Stimulated activated CD4-positive, alpha-beta T cell treated with anti-CD3 and anti-CD28 coated beads, Interleukin-15, amount 100 ng/mL, for 24 hours (primary cell): ENCODE data around the gene SF3B2.

Experiments used
- DNase-seq: peaks from one replicate; pipeline ENCODE4 v3.0.0-alpha.2; 2020

Gene SF3B2

GRCh38 chr11:66050581-66051231 lies 1.5 kb upstream of the SF3B2 start:
- DNase-seq: no peak

DNA sequence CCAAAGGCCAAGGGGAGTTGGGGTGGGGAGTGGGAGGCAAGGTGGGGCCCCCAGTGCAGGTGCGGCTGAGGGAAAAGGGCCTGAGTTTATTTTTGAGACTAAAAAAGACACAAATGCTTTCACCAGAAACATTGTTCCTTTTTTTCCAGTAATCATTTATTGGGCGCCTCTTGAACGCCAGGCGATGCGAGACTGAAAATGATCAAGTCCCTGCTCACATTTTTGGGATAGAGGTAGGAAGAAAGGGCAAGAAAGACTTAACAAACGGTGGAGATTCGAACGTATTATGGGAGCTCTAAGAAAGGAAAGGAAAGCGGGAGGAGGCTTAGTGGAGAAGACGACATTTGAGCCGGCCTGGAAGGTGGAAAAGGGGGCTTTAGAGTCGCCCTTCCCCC lies 796 bp upstream of the SF3B2 start:
- DNase-seq: no peak

DNA sequence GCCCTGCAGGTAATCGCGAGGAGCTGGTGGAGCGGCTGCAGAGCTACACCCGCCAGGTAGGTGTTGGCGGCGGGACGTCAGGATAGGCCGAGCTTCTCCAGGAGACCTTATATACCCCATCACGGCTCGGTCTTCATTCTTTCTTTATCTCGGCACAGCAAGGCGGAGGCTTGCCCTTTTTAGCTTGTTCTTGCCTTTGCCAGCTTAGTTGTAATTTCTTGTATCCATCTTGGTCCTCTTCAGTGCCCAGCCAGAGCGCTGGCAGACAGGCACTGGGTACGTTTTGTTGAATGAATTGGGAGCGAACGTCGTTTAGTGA lies 459 bp downstream of the SF3B2 start:
- DNase-seq: no peak

- DNase-seq: no peak
Measured at GRCh38 chr11:66055021-66055420, 2.9 kb downstream of the SF3B2 start.

DNA sequence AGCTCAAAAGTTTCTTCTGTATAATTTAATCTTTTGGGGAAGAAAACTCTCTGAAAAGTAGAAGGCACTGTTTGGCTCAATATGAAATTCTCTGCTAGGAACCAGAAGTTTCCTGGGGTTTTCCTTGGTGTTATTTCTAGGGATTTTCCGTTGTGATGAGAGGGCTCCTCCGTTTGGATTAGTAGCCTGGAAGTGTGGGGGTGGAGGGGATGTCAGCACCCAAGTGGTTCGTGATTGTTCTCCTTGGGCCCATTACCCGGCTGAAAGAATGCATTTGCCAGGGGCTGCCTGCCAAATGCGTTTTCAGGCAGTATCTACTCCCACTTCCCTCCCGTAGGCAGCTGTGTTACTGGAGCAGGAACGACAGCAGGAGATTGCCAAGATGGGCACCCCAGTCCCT lies 4.3 kb downstream of the SF3B2 start:
- DNase-seq: no peak

DNA sequence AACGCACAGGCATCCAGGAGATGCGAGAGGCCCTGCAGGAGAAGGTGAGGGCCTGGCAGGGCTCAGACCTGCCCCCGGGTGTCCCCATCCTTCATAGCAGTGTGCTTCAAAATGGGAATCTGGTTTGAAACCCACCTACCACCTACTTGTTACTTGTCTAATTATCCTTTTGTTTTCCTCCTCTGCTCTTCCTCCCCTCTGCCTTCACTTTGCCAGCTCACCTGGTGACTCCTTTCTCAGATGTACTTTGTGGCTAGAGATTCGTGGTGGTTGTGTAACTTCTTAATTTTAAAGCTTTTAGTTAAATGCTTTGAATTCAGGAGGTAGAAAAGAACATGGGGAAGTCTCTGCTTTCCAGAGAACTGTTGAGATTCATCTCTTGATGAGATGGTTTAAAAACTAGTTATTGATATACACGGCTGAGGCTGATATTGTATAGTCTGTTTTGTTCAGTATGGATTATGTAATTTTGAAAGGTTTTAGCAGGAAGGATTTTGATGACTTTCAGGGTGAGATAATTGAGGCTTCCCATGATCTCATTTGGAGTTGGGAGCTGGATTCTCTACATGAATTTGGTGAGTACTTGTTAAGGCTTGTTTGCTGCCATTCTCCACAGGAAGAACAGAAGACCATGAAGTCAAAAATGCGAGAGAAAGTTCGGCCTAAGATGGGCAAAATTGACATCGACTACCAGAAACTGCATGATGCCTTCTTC lies 8.0 kb downstream of the SF3B2 start:
- DNase-seq: no peak

GRCh38 chr11:66061268-66061667 lies 9.1 kb downstream of the SF3B2 start:
- DNase-seq: no peak

GRCh38 chr11:66062408-66062807 lies 10.2 kb downstream of the SF3B2 start:
- DNase-seq: no peak

- no peak for DNase-seq
Measured at GRCh38 chr11:66063900-66064299, 11.7 kb downstream of the SF3B2 start.

DNA sequence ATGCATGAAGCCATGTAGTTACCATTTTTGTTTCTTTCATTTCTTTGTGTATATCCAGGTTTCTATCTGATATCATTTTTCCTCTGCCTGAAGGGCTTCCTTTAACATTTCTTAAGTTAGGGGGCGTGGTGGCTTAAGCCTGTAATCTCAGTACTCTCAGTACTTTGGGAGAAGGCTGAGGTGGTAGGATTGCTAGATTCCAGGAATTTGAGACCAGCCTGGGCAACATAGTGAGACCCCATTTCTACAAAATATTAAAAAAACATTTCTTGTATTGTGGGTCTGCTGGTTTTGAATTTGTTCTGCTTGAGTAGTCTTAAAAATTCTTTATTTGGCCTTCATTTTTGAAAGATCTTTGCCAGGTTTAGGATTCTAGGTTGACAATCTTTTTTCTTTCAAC lies 12.4 kb downstream of the SF3B2 start:
- DNase-seq: no peak

GRCh38 chr11:66066751-66067150 lies 14.6 kb downstream of the SF3B2 start:
- DNase-seq: no peak

GRCh38 chr11:66067640-66068039 lies 15.5 kb downstream of the SF3B2 start:
- no peak for DNase-seq

GRCh38 chr11:66068154-66068821 lies 16.1 kb downstream of the SF3B2 start:
- DNase-seq: peak; percentile 83

DNA sequence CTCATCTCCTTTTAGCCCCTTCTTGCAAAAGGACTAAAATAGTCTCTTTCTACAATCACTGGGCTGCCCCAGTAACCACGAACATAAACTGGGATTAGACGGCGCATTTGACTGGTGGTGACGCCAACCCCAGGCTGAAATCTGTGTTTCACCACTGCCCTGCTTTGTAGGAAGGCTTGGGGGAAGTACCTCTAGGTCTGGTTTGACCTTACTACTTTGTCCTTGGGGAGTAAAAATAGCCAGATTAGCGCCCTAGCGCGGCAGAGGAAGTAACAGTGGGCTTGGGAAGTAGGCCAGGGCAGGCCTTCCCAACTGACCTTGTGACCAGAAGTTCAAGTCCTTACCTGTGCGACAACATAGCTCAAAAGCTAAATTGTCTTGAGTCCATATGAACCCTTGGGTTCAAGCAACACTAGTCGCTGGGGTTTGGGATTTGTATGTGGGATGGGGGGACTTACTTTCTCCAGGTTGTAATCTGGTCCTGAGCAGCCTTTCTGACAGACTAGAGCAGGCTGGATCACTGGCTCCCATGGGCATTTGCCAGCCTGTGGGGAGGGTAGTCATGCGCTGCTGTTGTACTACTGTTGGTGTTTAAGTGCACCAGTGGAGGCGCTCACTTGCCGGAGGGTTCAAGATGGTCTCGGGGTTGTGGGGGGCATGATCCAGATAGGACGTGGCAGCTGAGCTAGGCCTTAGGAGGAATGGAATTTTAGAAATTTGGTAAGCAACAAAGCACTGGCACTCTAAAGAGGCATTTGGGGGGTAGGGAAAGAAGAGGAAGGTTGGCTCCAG lies 17.0 kb downstream of the SF3B2 start:
- peak; percentile 46 for DNase-seq

- DNase-seq: peak; percentile 85
Measured at GRCh38 chr11:66069715-66070603, 17.8 kb downstream of the SF3B2 start, which contains the start of gene PACS1. Gene PACS1 (plus strand): TSS chr11:66070272. CDS start chr11:66070487, 215 bp downstream.

- peak; percentile 50 for DNase-seq
Measured at GRCh38 chr11:66070604-66071380, 18.6 kb downstream of the SF3B2 start.

- DNase-seq: peak; percentile 24
Measured at GRCh38 chr11:66071381-66071801, 19.2 kb downstream of the SF3B2 start.

- no peak for DNase-seq
Measured at GRCh38 chr11:66072081-66072480, 19.9 kb downstream of the SF3B2 start.

GRCh38 chr11:66072518-66072917 lies 20.4 kb downstream of the SF3B2 start:
- DNase-seq: no peak

GRCh38 chr11:66073669-66074068 lies 21.5 kb downstream of the SF3B2 start:
- DNase-seq: no peak

DNA sequence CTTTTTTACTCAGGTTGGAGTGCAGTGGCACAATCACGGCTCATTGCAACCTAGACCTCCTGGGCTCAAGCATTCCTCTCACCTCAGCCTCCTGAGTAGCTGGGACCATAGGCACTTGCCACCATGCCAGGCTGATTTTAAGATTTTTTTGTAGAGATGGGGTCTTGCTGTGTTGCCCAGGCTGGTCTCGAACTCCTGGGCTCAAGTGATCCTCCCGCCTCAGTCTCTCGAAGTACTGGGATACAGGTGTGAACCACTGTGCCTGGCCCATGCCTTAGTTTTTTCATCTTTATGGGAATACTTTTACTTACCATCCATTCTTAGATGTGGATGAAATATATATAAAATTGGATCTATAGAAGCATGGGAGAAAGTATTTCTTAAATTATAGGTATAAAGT lies 23.1 kb downstream of the SF3B2 start:
- DNase-seq: no peak

DNA sequence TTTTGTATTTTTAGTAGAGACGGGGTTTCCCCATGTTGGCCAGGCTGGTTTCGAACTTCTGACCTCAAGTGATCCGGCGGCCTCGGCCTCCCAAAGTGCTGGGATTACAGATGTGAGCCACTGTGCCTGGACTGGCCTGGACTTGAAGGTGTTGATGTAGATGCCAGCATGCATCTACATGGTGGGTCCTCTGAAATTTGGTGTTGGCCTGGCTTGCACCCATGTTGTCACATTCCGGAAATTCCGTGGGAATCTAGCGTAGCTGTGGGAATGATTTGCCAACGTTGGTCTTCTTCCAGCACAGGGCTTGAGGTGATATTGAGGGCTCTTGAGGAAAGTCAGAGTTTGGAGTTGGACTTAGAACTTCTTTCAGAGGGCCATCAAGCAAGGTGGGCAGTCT lies 24.4 kb downstream of the SF3B2 start:
- DNase-seq: no peak
